Activated CD4-positive, CD25-positive, alpha-beta regulatory T cell treated with anti-CD3 and anti-CD28 coated beads, Interleukin-2, amount 50 U/mL, for 24 hours (primary cell): ENCODE results near the gene CFAP73.

Experiments used
- ATAC-seq, 2 donors: fragments of 150-1000 bp; cut with Tn5 transposase; one replicate each; pipeline ENCODE4 v1.10.0; 2021; ENCODE audit warnings: mild to moderate bottlenecking in 1 of 2, moderate library complexity in 1 of 2

The CFAP73 gene

DNA sequence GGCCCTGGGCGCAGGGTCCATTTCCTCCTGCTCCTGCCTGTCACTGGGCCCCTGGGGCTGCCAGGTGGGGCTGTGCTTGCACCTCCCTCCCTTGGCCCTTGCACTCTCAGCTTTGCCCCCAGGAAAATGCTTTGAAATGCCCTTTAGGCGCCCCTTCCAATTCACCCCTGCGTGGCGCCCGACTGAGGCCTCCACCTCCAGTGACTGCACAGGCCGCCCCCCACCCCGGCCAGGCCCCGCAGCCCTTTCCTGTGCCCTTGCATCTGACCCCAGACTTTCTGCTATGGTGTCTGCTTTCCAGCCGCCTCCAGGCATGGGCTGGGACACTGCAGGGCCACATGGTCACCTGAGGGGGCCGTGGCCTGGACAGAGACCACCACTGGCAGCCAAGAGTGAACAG lies 18.3 kb downstream of the CFAP73 start:
- ATAC-seq: no peak

- ATAC-seq: no peak
These were observed 20.2 kb downstream of the CFAP73 start for GRCh38 chr12:113169697-113170096.

- no peak for ATAC-seq
These were observed 20.9 kb downstream of the CFAP73 start for GRCh38 chr12:113170457-113170856.

DNA sequence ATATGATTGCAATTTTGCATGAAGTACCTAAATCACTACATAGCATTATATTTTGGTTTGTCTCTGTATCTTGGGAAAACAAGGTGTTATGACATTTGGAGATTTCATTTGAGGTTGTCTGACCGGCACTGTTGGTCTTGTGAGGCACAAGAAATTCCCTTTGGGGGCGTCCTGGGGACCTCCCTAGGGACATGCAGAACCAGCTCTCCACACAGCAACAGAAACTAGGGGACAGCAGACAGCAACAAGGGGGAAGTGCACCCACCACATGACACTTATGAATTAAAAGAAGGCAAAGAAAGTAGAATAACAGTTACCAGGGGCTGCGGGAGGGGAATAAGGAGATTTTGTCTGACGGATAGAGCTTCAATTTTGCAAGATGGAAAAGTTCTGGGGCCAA lies 21.4 kb downstream of the CFAP73 start:
- no peak for ATAC-seq

DNA sequence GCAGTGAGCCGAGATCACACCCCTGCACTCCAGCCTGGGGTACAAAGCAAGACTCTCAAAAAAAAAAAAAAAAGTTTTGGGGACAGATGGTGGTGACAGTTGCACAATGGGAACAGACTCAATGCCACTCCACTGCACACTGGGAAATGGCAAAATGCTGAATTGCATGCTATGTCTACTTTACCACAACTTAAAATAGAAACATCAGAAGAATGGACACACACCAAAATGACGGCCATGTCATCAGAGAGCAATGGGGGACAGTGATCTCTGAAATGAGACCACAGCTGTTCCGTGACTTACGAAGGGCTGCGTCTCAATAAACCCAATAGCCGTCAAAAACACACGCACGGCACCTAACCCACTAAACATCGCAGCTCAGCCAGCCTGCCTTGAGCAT lies 22.0 kb downstream of the CFAP73 start:
- no peak for ATAC-seq

DNA sequence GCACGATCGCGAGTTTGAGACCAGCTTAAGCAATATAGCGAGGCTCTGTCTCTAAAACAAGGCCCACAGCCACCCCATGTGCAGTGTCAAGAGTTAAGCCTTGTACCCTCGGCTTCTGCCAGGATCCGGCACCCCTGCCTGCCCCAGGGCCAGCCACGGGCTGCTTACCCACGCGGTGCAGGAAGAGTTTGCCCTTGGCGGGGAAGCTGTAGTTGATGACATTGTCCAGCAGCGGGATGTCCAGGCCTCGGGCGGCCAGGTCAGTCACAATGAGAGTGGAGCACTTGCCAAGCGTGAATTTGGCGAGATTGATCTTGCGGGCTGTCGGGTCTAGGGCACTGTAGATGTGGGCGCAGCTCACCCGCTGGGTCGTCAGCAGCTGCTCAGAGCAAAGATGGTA lies 22.7 kb downstream of the CFAP73 start:
- no peak for ATAC-seq

- ATAC-seq: no peak
These were observed 23.7 kb downstream of the CFAP73 start for GRCh38 chr12:113173081-113173698.

- peak; percentile 75 to 81 for ATAC-seq
These were observed 25.2 kb downstream of the CFAP73 start for GRCh38 chr12:113174461-113175384.

- ATAC-seq: no peak
These were observed 29.5 kb downstream of the CFAP73 start for GRCh38 chr12:113179023-113179422.

DNA sequence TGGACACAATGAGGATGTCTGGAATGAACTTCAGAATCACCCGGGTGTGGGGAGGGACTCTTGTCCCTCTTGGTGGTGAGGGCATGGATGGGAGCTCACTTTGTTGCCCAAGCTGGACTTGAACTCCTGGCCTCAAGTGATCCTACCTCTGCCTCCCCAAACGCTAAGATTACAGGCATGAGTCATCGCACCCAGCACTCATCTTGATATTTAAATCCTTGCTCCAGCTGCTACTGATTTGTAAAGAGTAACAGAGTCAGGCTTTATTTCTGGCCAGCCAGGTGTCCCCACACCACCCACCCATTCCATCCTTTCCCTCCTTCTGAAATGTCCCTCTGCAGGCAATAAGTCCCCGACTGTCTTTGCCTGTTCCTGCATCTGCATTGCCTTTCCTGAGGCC lies 30.8 kb downstream of the CFAP73 start:
- no peak for ATAC-seq

DNA sequence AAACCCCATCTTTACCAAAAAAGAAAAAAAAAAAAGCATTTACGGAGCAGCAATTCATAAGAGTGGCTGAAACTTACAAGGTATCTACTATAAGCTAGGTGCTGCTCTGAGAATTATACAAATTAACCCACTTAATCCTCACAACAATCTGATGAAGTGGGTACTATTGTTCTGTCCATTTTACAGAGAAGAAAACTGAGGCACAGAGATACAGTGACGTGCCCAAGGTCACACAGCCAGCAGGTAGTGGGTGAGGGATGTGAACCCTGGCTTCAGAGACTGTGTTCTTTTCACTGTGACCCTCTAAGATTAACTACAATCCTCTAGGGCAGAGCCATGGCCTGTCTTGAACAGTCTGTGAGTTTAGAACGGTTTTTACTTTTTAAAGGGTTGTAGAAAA lies 32.5 kb downstream of the CFAP73 start:
- ATAC-seq: no peak

GRCh38 chr12:113183030-113183589 lies 33.6 kb downstream of the CFAP73 start:
- ATAC-seq: no peak

DNA sequence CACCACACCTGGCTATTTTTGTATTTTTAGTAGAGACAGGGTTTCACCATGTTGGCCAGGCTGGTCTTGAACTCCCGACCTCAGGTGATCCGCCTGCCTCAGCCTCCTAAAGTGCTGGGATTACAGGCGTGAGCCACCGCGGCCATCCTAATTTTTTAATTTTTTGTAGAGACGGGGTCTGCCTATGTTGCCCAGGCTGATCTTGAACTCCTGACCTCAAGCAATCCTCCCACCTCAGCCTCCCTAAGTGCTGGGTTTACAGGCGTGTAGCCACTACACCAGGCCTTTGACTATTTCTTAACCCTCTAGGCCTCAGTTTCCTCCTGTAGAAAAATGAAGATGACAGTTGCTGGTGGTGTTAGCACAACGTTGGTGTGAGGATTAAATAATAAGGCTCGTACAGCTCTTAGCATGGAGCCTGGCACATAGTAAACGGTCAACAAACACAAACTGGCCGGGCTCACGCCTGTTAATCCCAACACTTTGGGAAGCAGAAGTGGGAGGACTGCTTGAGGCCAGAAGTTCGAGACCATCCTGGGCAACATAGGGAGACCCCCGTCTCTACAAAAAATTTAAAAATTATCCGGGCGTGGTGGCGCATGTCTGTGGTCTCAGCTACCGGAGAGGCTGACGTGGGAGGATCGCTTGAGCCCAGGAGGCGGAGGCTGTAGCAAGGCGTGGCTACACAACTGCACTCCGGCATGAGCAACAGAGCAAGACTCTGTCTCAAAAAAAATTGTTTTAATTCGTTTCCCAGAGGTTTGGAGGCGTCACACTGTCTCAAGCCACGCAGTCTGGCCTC lies 34.8 kb downstream of the CFAP73 start:
- ATAC-seq: peak; percentile 66 to 74

- ATAC-seq: peak; percentile 84 to 88
These were observed 35.3 kb downstream of the CFAP73 start for GRCh38 chr12:113184900-113185179.

DNA sequence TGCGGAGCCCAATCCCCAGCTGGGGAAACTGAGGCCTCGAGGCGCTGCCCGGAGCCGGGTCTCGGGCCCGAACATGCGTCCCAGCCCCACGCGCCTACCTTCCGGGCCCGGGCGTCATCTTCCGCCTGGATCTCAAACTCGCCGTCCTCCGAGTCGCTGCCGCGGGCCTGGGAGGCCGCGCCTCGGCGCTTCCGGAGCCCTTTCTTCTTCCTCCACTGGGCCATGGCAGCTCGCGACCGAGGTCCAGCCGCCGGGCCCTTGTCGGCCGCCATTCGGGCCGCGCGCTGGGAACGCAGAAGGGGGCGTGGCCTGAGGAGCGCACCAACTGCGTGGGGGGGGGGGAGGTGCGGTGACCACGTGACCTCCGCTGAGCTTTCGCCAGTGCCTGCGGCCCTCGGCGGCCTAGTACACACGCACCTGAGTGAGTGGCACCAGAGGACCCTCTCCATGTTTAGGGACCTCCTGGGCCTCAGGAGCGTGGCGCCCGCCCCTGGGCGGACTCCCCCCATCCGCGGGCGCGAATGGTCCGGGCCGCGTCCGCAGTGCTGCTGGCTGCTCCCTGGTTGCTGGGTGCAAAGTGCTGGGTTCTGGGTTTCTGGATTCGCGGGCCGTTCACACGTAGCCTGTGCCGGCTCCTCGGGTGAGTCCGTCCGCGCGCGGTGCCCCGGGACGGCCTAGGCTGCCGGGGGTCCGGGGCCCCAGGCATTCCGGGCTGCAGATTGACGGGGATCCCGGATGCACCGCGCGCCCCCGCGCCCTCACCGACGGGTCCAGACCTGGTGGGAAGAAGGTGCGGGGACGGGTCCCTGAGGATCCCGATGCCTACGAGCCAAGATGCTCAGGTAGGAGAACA lies 35.9 kb downstream of the CFAP73 start, which contains the start of the genes DDX54 and RITA1:
Gene DDX54, minus strand, starts transcription at position 299 of the 853 bp plus-strand sequence. Its CDS starts 27 bp downstream, at position 272.
Gene RITA1, plus strand, starts transcription at position 542 of the 853 bp plus-strand sequence. CDS start 1,026 bp downstream, outside the sequence.
- ATAC-seq: peak; percentile 57 to 58

GRCh38 chr12:113186033-113186365 lies 36.5 kb downstream of the CFAP73 start:
- ATAC-seq: no peak

DNA sequence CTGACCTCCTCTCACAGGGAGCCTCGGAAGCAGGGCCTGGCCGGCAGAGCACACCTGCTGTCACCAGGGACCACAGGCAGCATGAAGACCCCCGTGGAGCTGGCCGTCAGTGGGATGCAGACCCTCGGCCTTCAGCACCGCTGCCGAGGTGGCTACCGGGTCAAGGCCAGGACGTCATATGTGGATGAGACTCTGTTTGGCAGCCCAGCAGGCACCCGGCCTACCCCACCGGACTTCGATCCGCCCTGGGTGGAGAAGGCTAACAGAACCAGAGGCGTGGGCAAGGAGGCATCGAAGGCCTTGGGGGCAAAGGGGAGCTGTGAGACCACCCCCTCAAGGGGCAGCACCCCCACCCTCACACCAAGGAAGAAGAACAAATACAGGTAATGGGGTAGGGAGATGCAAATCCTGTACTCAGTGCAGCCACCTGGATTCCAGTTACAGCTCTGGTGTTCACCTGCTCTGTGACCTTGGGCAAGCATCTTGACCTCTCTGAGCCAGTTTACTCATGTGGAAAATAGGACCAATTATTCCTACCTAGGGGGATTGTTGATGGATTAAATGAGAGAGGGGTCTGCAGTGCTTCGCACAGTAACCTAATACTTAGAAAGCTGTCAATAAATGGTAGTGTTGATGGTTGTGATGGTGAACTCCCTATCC lies 37.3 kb downstream of the CFAP73 start:
- ATAC-seq: no peak

GRCh38 chr12:113189361-113189760 lies 39.8 kb downstream of the CFAP73 start:
- ATAC-seq: no peak

GRCh38 chr12:113190761-113191160 lies 41.2 kb downstream of the CFAP73 start:
- no peak for ATAC-seq

- no peak for ATAC-seq
These were observed 41.7 kb downstream of the CFAP73 start for GRCh38 chr12:113191227-113191626.

DNA sequence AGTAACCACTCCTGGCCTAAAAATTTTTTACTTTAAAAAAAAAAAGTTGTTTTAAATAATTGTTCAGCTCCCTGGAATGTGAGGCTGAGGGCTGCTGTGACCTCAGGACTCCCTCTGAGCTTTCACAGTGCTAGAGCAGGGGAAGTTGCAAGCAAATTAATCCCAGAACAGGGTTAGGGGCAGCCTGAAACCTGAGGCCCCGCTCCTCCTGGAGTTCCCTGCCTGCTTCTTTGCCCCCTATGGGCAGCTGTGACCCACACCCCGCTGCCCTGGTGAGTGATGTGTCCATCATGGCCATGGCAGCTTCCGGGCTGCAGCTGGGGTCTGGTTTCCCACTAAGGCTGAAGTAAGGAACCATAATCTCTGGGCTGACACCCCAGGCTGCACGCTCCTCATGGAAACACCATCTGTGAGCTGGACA lies 45.5 kb downstream of the CFAP73 start:
- no peak for ATAC-seq

DNA sequence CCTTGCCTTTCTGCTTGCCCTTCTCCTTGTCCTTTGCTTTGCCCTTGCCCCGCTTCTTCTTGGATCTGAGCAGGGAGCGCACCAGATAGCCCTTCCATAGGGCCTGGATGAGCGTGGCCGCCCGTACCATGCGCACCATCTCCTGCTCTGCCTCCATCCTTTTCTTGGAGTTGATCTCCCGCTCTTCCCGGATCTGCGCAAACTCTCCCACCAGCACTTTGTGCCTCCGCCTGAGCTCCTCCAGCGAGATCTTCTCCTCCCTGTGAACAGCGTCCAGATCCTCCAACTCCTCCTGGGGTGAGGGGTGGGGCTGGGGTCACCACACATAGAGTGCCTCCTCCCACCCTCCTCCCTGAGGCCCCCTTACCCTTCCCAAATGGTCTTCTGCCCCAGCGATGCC lies 46.1 kb downstream of the CFAP73 start:
- no peak for ATAC-seq
